HepG2 (cell line): ENCODE data around the gene FECH. TPM values are rescaled to one million over a fixed set of nuclear protein-coding genes. Genes with fewer than 3 reads are reported as not detected.

Source experiments
- CC2D1A ChIP-seq: sonication (generic); formaldehyde crosslinking; IDR thresholded peaks from 2 replicates; pipeline ENCODE4 v1.8.1; 2023; ENCODE audit warnings: mild to moderate bottlenecking, missing genetic modification reagents
- ELF4 ChIP-seq: sonication (generic); formaldehyde crosslinking; IDR thresholded peaks from 2 replicates; pipeline ENCODE4 v1.5.0; 2020; ENCODE audit warnings: missing genetic modification reagents, mild to moderate bottlenecking, moderate library complexity, borderline replicate concordance
- PAXIP1 ChIP-seq: sonication (generic); formaldehyde crosslinking; conservative IDR thresholded peaks from 2 replicates; pipeline ENCODE4 v1.4.0; 2020; ENCODE audit warnings: mild to moderate bottlenecking, missing genetic modification reagents, moderate library complexity
- ZIK1 ChIP-seq: sonication (generic); formaldehyde crosslinking; IDR thresholded peaks from 2 replicates; pipeline ENCODE4 v1.5.0; 2020; ENCODE audit warnings: mild to moderate bottlenecking, low read depth, missing genetic modification reagents, borderline replicate concordance
- ZNF607 ChIP-seq: sonication (generic); formaldehyde crosslinking; IDR thresholded peaks from 2 replicates; pipeline ENCODE4 v1.5.1; 2020; ENCODE audit warnings: missing genetic modification reagents, mild to moderate bottlenecking, borderline replicate concordance
- ZUFSP ChIP-seq: sonication (generic); formaldehyde crosslinking; IDR thresholded peaks from 2 replicates; pipeline ENCODE4 v1.9.0; 2021; ENCODE audit warnings: missing genetic modification reagents, mild to moderate bottlenecking, borderline replicate concordance
- polyA plus RNA-seq, 8 experiments: library from polyadenylated mRNA; depleted of rRNA in 3 of 8; stranded (reverse) in 7 of 8; unstranded in 1 of 8; fragments of >200 nt; fragmentation: Illumina TruSeq in 4 of 8; extraction: Trizol in 4 of 8; gene quantifications; 2 replicates each; pipeline versions ENCODE4 v1.2.1 to v1.2.3, GENCODE V29; 2011 to 2016; ENCODE audit warnings: low read depth in 4 of 8, missing spikeins in 1 of 8, mixed read lengths in 1 of 8; ENCODE audit not compliant: insufficient read depth in 1 of 8
- total RNA-seq, 5 experiments: library from RNA; depleted of rRNA; stranded (reverse); fragments of >200 nt; fragmentation: Illumina TruSeq; extraction: Trizol; gene quantifications; 2 replicates each; pipeline ENCODE4 v1.2.3, GENCODE V29; 2016; ENCODE audit warnings: low read depth in 1 of 5
- TF ChIP-seq, protein P1 (sequence below): sonication (generic); formaldehyde crosslinking; IDR thresholded peaks from 2 replicates; pipeline ENCODE4 v1.4.0; 2020; ENCODE audit warnings: missing genetic modification reagents

The FECH gene
- total and polyA plus RNA-seq, 2 of the 13 experiments (the other 11 are each of a cell fraction or from before 2014, with no cell fraction given): 14.7 to 21.9 TPM

- TF ChIP-seq, protein P1, sequence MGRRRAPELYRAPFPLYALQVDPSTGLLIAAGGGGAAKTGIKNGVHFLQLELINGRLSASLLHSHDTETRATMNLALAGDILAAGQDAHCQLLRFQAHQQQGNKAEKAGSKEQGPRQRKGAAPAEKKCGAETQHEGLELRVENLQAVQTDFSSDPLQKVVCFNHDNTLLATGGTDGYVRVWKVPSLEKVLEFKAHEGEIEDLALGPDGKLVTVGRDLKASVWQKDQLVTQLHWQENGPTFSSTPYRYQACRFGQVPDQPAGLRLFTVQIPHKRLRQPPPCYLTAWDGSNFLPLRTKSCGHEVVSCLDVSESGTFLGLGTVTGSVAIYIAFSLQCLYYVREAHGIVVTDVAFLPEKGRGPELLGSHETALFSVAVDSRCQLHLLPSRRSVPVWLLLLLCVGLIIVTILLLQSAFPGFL (CRISPR knock-in tag): no peak
- TF ChIP-seq ZIK1 (CRISPR knock-in tag): no peak
- no peak for TF ChIP-seq CC2D1A (CRISPR knock-in tag)
- no peak for TF ChIP-seq PAXIP1 (CRISPR knock-in tag)
- TF ChIP-seq ZUFSP (CRISPR knock-in tag): no peak
- TF ChIP-seq ELF4 (CRISPR knock-in tag): no peak
- no peak for TF ChIP-seq ZNF607
Measured at GRCh38 chr18:57581301-57581934, 5.1 kb downstream of the FECH start (continued).
